Natural killer cell (primary cell): ENCODE data around the gene PANK4. TPM values are rescaled to one million over a fixed set of nuclear protein-coding genes. Genes with fewer than 3 reads are reported as not detected.

Source experiments
- ATAC-seq, 3 donors: fragments of 150-1000 bp in 2 of 3; fragments of 200-7000 bp in 1 of 3; cut with Tn5 transposase; 1 replicate in 1 of 3; 2 replicates in 2 of 3; pipeline ENCODE4 v1.10.0; 2021; ENCODE audit warnings: mild to moderate bottlenecking in 2 of 3, moderate library complexity in 2 of 3
- DNase-seq, 2 donors: peaks; one replicate each; pipeline versions ENCODE4 v3.0.0 to v3.0.0-alpha.2; 2013 to 2021; ENCODE audit warnings: mixed read lengths in 1 of 2
- H3K27ac ChIP-seq: one replicate; pipeline ENCODE4 v1.5.1; 2013; ENCODE audit warnings: mild to moderate bottlenecking, low read length
- H3K27me3 ChIP-seq: one replicate; pipeline ENCODE4 v1.6.1; 2013; ENCODE audit warnings: low read length; ENCODE audit not compliant: control insufficient read depth, insufficient read depth
- H3K36me3 ChIP-seq: one replicate; pipeline ENCODE4 v1.6.1; 2013; ENCODE audit warnings: low read length; ENCODE audit not compliant: control insufficient read depth, insufficient read depth
- H3K4me1 ChIP-seq: one replicate; pipeline ENCODE4 v1.6.1; 2013; ENCODE audit warnings: low read length; ENCODE audit not compliant: control insufficient read depth, insufficient read depth
- H3K4me3 ChIP-seq: one replicate; pipeline ENCODE4 v1.5.1; 2013; ENCODE audit warnings: low read length
- H3K9me3 ChIP-seq: one replicate; pipeline ENCODE4 v1.6.1; 2013; ENCODE audit warnings: low read length; ENCODE audit not compliant: control insufficient read depth, insufficient read depth
- H3K27ac Mint-ChIP-seq, 2 donors: one replicate each; pipeline ENCODE4 v1.8.0; 2022; ENCODE audit warnings: mild to moderate bottlenecking in 2 of 2, mixed read lengths in 2 of 2, moderate library complexity in 1 of 2
- H3K27me3 Mint-ChIP-seq, 2 donors: one replicate each; pipeline ENCODE4 v1.8.0; 2022; ENCODE audit warnings: low read depth in 2 of 2, mixed read lengths in 2 of 2
- H3K36me3 Mint-ChIP-seq: one replicate; pipeline ENCODE4 v1.8.0; 2022; ENCODE audit warnings: mixed read lengths
- H3K4me1 Mint-ChIP-seq, 2 donors: one replicate each; pipeline ENCODE4 v1.8.0; 2022; ENCODE audit warnings: mixed read lengths in 2 of 2
- H3K4me3 Mint-ChIP-seq: one replicate; pipeline ENCODE4 v1.8.0; 2022; ENCODE audit warnings: mild to moderate bottlenecking, moderate library complexity, mixed read lengths
- H3K9me3 Mint-ChIP-seq, 2 donors: one replicate each; pipeline ENCODE4 v1.8.0; 2022; ENCODE audit warnings: mixed read lengths in 2 of 2
- WGBS: methylation state at CpG from one replicate; pipeline ENCODE4 v1.1.7; 2013; ENCODE audit warnings: missing lambda C conversion rate; ENCODE audit not compliant: insufficient coverage; 5-methylcytosine and 5-hydroxymethylcytosine counted together
- intact Hi-C: fragments of 100-400 bp; cut with micrococcal nuclease; formaldehyde crosslinking; loops from one replicate; pipeline ENCODE4 v1.14.2; 2022
- total RNA-seq, 4 donors: library from RNA; stranded (reverse); fragments of 120-200 nt in 1 of 4; gene quantifications; one replicate each; pipeline versions ENCODE4 v1.2.3 to v1.2.4, GENCODE V29; 2013 to 2022
- TF ChIP-seq, protein P1 (sequence below): fragments of 200-600 bp; IDR thresholded peaks from one replicate; pipeline ENCODE4 v1.8.0; 2022; ENCODE audit warnings: antibody characterized with exemption

PANK4 gene
- total RNA-seq, 3 donors from 2014 or later (not counting 1 experiment from before 2014, with no cell fraction given): 48.2 to 75.7 (median 61.8) TPM

DNA sequence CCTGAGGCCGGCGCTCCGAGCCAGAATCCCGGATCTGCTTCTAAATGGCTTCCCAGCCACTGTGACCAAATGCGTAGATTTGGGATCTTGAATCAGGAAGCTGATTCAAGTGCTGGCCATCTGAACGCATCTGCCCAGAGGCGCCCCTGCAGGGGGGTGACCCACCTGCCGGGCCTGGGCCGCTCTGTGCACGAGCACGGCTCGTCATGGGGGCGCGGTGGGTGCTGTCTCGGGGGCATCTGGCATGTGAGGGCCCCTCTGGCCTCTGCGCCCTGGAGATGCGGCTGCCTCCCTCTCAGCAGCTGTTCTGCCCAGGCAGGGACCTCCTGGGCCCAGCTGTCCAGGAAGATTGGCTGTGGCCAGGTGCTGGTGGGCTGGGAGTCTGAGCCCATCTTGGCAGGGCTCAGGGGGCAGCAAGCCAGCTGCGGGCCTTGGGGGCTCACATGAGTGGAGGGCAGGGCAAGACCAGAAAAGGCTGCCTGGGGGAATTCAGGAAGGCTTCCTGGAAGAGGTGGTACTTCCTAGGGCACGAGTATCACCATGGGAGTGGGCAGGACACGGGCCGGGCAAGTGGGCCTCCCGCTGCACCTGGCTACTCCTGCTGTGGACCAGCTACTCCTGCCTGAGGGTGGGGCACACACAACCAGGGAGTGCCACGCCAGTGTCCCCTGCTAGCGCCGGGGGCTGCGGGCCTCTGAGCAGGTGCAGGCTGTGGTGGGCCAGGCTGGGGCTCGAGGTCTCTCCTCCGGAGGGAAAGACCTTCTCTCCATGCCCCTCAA, 25.2 kb downstream of the PANK4 start:
- TF ChIP-seq, protein P1, sequence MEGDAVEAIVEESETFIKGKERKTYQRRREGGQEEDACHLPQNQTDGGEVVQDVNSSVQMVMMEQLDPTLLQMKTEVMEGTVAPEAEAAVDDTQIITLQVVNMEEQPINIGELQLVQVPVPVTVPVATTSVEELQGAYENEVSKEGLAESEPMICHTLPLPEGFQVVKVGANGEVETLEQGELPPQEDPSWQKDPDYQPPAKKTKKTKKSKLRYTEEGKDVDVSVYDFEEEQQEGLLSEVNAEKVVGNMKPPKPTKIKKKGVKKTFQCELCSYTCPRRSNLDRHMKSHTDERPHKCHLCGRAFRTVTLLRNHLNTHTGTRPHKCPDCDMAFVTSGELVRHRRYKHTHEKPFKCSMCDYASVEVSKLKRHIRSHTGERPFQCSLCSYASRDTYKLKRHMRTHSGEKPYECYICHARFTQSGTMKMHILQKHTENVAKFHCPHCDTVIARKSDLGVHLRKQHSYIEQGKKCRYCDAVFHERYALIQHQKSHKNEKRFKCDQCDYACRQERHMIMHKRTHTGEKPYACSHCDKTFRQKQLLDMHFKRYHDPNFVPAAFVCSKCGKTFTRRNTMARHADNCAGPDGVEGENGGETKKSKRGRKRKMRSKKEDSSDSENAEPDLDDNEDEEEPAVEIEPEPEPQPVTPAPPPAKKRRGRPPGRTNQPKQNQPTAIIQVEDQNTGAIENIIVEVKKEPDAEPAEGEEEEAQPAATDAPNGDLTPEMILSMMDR: no peak
- H3K36me3 Mint-ChIP-seq: no peaks in the 10 kb centered on the region
- Histone ChIP-seq H3K4me1 (peaks cover 55% of the 10 kb centered on the region), H3K27me3 (no peaks in the 10 kb centered on the region), H3K4me3 (no peak overlapping the region), H3K36me3 (no peaks in the 10 kb centered on the region), H3K9me3 (no peaks in the 10 kb centered on the region), H3K27ac (no peak overlapping the region)
- no peak overlapping the region for H3K4me3 Mint-ChIP-seq
- H3K9me3 Mint-ChIP-seq: no peaks in the 10 kb centered on the region
- 89% methylated on average over 28 of the region's 28 CpGs for WGBS
- no peaks in the 10 kb centered on the region for H3K27me3 Mint-ChIP-seq
- no peak overlapping the region for H3K27ac Mint-ChIP-seq
- intact Hi-C loops: no loop called here
- H3K4me1 Mint-ChIP-seq: peaks cover 15 to 38% of the 10 kb centered on the region in 2 donors
- no peak for DNase-seq
- ATAC-seq: no peak

GRCh38 chr1:2499986-2500596, 26.3 kb downstream of the PANK4 start:
- peak overlapping the region; percentile 72 for H3K4me3 Mint-ChIP-seq
- no peaks in the 10 kb centered on the region for H3K27me3 Mint-ChIP-seq
- intact Hi-C loops: no loop called here
- H3K36me3 Mint-ChIP-seq: no peaks in the 10 kb centered on the region
- Histone ChIP-seq H3K36me3 (no peaks in the 10 kb centered on the region), H3K27me3 (no peaks in the 10 kb centered on the region), H3K4me3 (no peak overlapping the region), H3K27ac (peak overlapping the region; percentile 70), H3K9me3 (no peaks in the 10 kb centered on the region), H3K4me1 (peaks cover 66% of the 10 kb centered on the region)
- peak; percentile 41 to 57 (median 51) for ATAC-seq
- no peaks in the 10 kb centered on the region for H3K9me3 Mint-ChIP-seq
- 39% methylated on average over 19 of the region's 19 CpGs for WGBS
- TF ChIP-seq, protein P1: no peak
- H3K4me1 Mint-ChIP-seq: peaks cover 20 to 44% of the 10 kb centered on the region in 2 donors
- H3K27ac Mint-ChIP-seq: peak overlapping the region; percentile 67 to 85
- peak in 1 of 2 donors; percentile 39 for DNase-seq

GRCh38 chr1:2499260-2499659, 27.1 kb downstream of the PANK4 start:
- Histone ChIP-seq H3K9me3 (no peaks in the 10 kb centered on the region), H3K4me3 (no peak overlapping the region), H3K4me1 (peaks cover 74% of the 10 kb centered on the region), H3K36me3 (no peaks in the 10 kb centered on the region), H3K27ac (peak overlapping the region; percentile 70), H3K27me3 (no peaks in the 10 kb centered on the region)
- Mint-ChIP-seq H3K4me1 (peaks cover 21 to 42% of the 10 kb centered on the region in 2 donors), H3K36me3 (no peaks in the 10 kb centered on the region), H3K27ac (peak overlapping the region in 1 of 2 donors; percentile 85), H3K27me3 (no peaks in the 10 kb centered on the region), H3K9me3 (no peaks in the 10 kb centered on the region), H3K4me3 (no peak overlapping the region)
- ATAC-seq (no peak), DNase-seq (no peak)
- WGBS: 60% methylated on average over 4 of the region's 4 CpGs
- TF ChIP-seq, protein P1: no peak
- intact Hi-C loops: no loop called here
